ENCODE results near the gene CNTN5.

GRCh38 chr11:99887481-99887880 lies 866.7 kb downstream of the CNTN5 start:
- TF ChIP-seq POLR2A (IDR thresholded peaks at IDR 0.05) = no peak
- no peak for TF ChIP-seq CTCF (IDR thresholded peaks at IDR 0.05)

Data from lower leg skin (tissue), 3 donors.